Measurements from ENCODE around the gene FAM161A.
A peak's percentile ranks its signal among the peaks of the same experiment; 100 is the strongest.
"Not testable (repeated sequence)": the region's sequence is repeated elsewhere in the genome, so short reads cannot be mapped to it uniquely, and the experiment has no call there.

The FAM161A gene

GRCh38 chr2:61853086-61853846, 594 bp downstream of the FAM161A start:
- H3K9me3 ChIP-seq (ENCODE audit: insufficient read depth, low read length): no peaks in the 10 kb centered on the region
- H3K27ac ChIP-seq (ENCODE audit: low read length): peak overlapping the region; percentile 53
- peak overlapping the region; percentile 92 for H3K4me2 ChIP-seq (ENCODE audit: low read length)
- peak overlapping the region; percentile 77 for H2AFZ ChIP-seq (ENCODE audit: low read depth, low read length)
- no peaks in the 10 kb centered on the region for H3K79me2 ChIP-seq (ENCODE audit: low read length)
- H3K27me3 ChIP-seq (ENCODE audit: low read depth, low read length): no peaks in the 10 kb centered on the region
- H3K36me3 ChIP-seq (replicated peaks; ENCODE audit: low read depth, low read length): no peaks in the 10 kb centered on the region
- peaks cover 19% of the 10 kb centered on the region for H3K4me1 ChIP-seq (ENCODE audit: low read length)
- H3K9ac ChIP-seq (ENCODE audit: low read length): peak overlapping the region; percentile 85
- TF ChIP-seq CTCF (IDR thresholded peaks at IDR 0.05; ENCODE audit: low read depth, low read length) (no peak), EZH2phosphoT487 (IDR thresholded peaks at IDR 0.05; ENCODE audit: low read depth) (no peak)
- H3K4me3 ChIP-seq (ENCODE audit: low read length): peak overlapping the region; percentile 87
- H4K20me1 ChIP-seq (ENCODE audit: insufficient read depth, low read length): no peaks in the 10 kb centered on the region

GRCh38 chr2:61851270-61851669, 2.6 kb downstream of the FAM161A start:
- not testable (repeated sequence) for H3K4me3 ChIP-seq (ENCODE audit: low read length); H3K79me2 ChIP-seq (ENCODE audit: low read length); H3K4me2 ChIP-seq (ENCODE audit: low read length); H2AFZ ChIP-seq (ENCODE audit: low read depth, low read length); H3K27me3 ChIP-seq (ENCODE audit: low read depth, low read length); H3K9ac ChIP-seq (ENCODE audit: low read length); H4K20me1 ChIP-seq (ENCODE audit: insufficient read depth, low read length); H3K9me3 ChIP-seq (ENCODE audit: insufficient read depth, low read length); H3K36me3 ChIP-seq (replicated peaks; ENCODE audit: low read depth, low read length); H3K27ac ChIP-seq (ENCODE audit: low read length)
- H3K4me1 ChIP-seq (ENCODE audit: low read length): peaks cover 11% of the 10 kb centered on the region

- no peak for TF ChIP-seq CTCF (IDR thresholded peaks at IDR 0.05; ENCODE audit: low read depth, low read length)
- TF ChIP-seq EZH2phosphoT487 (IDR thresholded peaks at IDR 0.05; ENCODE audit: low read depth): no peak
These were observed 8.5 kb downstream of the FAM161A start for GRCh38 chr2:61845320-61845719.

GRCh38 chr2:61841286-61841685, 12.6 kb downstream of the FAM161A start:
- H3K79me2 ChIP-seq (ENCODE audit: low read length): no peaks in the 10 kb centered on the region
- no peak overlapping the region for H3K27ac ChIP-seq (ENCODE audit: low read length)
- no peaks in the 10 kb centered on the region for H3K27me3 ChIP-seq (ENCODE audit: low read depth, low read length)
- no peaks in the 10 kb centered on the region for H3K36me3 ChIP-seq (replicated peaks; ENCODE audit: low read depth, low read length)
- H2AFZ ChIP-seq (ENCODE audit: low read depth, low read length): no peak overlapping the region
- no peak overlapping the region for H3K4me2 ChIP-seq (ENCODE audit: low read length)
- no peaks in the 10 kb centered on the region for H3K4me1 ChIP-seq (ENCODE audit: low read length)
- H3K4me3 ChIP-seq (ENCODE audit: low read length): no peak overlapping the region
- H3K9me3 ChIP-seq (ENCODE audit: insufficient read depth, low read length): no peaks in the 10 kb centered on the region
- H3K9ac ChIP-seq (ENCODE audit: low read length): no peak overlapping the region
- no peaks in the 10 kb centered on the region for H4K20me1 ChIP-seq (ENCODE audit: insufficient read depth, low read length)
- TF ChIP-seq CTCF (IDR thresholded peaks at IDR 0.05; ENCODE audit: low read depth, low read length): no peak
- no peak for TF ChIP-seq EZH2phosphoT487 (IDR thresholded peaks at IDR 0.05; ENCODE audit: low read depth)

More at GRCh38 chr2:61845320-61845719, 8.5 kb downstream of the FAM161A start:
- H2AFZ ChIP-seq (ENCODE audit: low read depth, low read length): no peak overlapping the region
- no peaks in the 10 kb centered on the region for H3K27me3 ChIP-seq (ENCODE audit: low read depth, low read length)
- H3K4me2 ChIP-seq (ENCODE audit: low read length): no peak overlapping the region
- no peaks in the 10 kb centered on the region for H3K36me3 ChIP-seq (replicated peaks; ENCODE audit: low read depth, low read length)
- no peak overlapping the region for H3K4me3 ChIP-seq (ENCODE audit: low read length)
- no peaks in the 10 kb centered on the region for H4K20me1 ChIP-seq (ENCODE audit: insufficient read depth, low read length)
- H3K9ac ChIP-seq (ENCODE audit: low read length): no peak overlapping the region
- no peaks in the 10 kb centered on the region for H3K9me3 ChIP-seq (ENCODE audit: insufficient read depth, low read length)
- no peaks in the 10 kb centered on the region for H3K79me2 ChIP-seq (ENCODE audit: low read length)
- H3K4me1 ChIP-seq (ENCODE audit: low read length): no peaks in the 10 kb centered on the region
- no peak overlapping the region for H3K27ac ChIP-seq (ENCODE audit: low read length)
